HepG2 (cell line): ENCODE measurements around the gene LDLR. TPM values are rescaled to one million over a fixed set of nuclear protein-coding genes. Genes with fewer than 3 reads are reported as not detected.

Experiments
- ATF7-NPFF ChIP-seq: sonication (generic); formaldehyde crosslinking; IDR thresholded peaks from 2 replicates; pipeline ENCODE4 v1.8.1; 2023; ENCODE audit warnings: mild to moderate bottlenecking, low read depth, missing genetic modification reagents, moderate library complexity
- HDAC2 ChIP-seq: sonication (generic); formaldehyde crosslinking; IDR thresholded peaks from 2 replicates; pipeline ENCODE4 v1.4.0; 2020; ENCODE audit warnings: missing genetic modification reagents
- HNF1A ChIP-seq, 2 experiments: sonication (generic) in 1 of 2; formaldehyde crosslinking in 1 of 2; IDR thresholded peaks; 2 replicates each; pipeline versions ENCODE4 v1.4.0 to v1.6.1; 2016 to 2020; ENCODE audit warnings: borderline replicate concordance in 1 of 2, low read depth in 1 of 2, mild to moderate bottlenecking in 1 of 2, missing genetic modification reagents in 1 of 2
- JUN ChIP-seq: sonication (generic); formaldehyde crosslinking; IDR thresholded peaks from 2 replicates; pipeline ENCODE4 v1.4.0; 2020; ENCODE audit warnings: mild to moderate bottlenecking, missing genetic modification reagents
- MTERF4 ChIP-seq: sonication (generic); formaldehyde crosslinking; IDR thresholded peaks from 2 replicates; pipeline ENCODE4 v1.8.0; 2023; ENCODE audit warnings: mild to moderate bottlenecking, missing genetic modification reagents
- RAD51 ChIP-seq: fragments of 450-650 bp; IDR thresholded peaks from 2 replicates; pipeline ENCODE4 v1.6.1; 2016; ENCODE audit warnings: borderline replicate concordance
- SKIL ChIP-seq: sonication (generic); formaldehyde crosslinking; IDR thresholded peaks from 2 replicates; pipeline ENCODE4 v1.8.0; 2022; ENCODE audit warnings: missing genetic modification reagents, mild to moderate bottlenecking, moderate library complexity, borderline replicate concordance
- STAT6 ChIP-seq: sonication (generic); formaldehyde crosslinking; IDR thresholded peaks from 2 replicates; pipeline ENCODE4 v1.4.0; 2020; ENCODE audit warnings: missing genetic modification reagents, mild to moderate bottlenecking, borderline replicate concordance
- YY1 ChIP-seq: IDR thresholded peaks from 2 replicates; pipeline ENCODE4 v1.6.1; 2011; ENCODE audit warnings: low read length, low read depth, moderate library complexity, mild to moderate bottlenecking; ENCODE audit not compliant: insufficient read depth, insufficient replicate concordance
- ZBTB2 ChIP-seq: sonication (generic); formaldehyde crosslinking; IDR thresholded peaks from 2 replicates; pipeline ENCODE4 v1.8.0; 2022; ENCODE audit warnings: low read depth, missing genetic modification reagents
- ZNF639 ChIP-seq: conservative IDR thresholded peaks from 2 replicates; pipeline ENCODE4 v1.6.1; 2018; ENCODE audit warnings: missing genetic modification reagents
- ZSCAN20 ChIP-seq: sonication (generic); formaldehyde crosslinking; IDR thresholded peaks from 2 replicates; pipeline ENCODE4 v1.4.0; 2020; ENCODE audit warnings: missing genetic modification reagents, mild to moderate bottlenecking, borderline replicate concordance
- polyA plus RNA-seq, 8 experiments: library from polyadenylated mRNA; depleted of rRNA in 3 of 8; stranded (reverse) in 7 of 8; unstranded in 1 of 8; fragments of >200 nt; fragmentation: Illumina TruSeq in 4 of 8; extraction: Trizol in 4 of 8; gene quantifications; 2 replicates each; pipeline versions ENCODE4 v1.2.1 to v1.2.3, GENCODE V29; 2011 to 2016; ENCODE audit warnings: low read depth in 4 of 8, missing spikeins in 1 of 8, mixed read lengths in 1 of 8; ENCODE audit not compliant: insufficient read depth in 1 of 8
- total RNA-seq, 5 experiments: library from RNA; depleted of rRNA; stranded (reverse); fragments of >200 nt; fragmentation: Illumina TruSeq; extraction: Trizol; gene quantifications; 2 replicates each; pipeline ENCODE4 v1.2.3, GENCODE V29; 2016; ENCODE audit warnings: low read depth in 1 of 5

The LDLR gene
- total and polyA plus RNA-seq, 2 of the 13 experiments (the other 11 are each of a cell fraction or from before 2014, with no cell fraction given), result 51.6 to 92.5 TPM

- TF ChIP-seq HNF1A (IDR thresholded peaks at IDR 0.05; ENCODE audit: low read depth) (0 out of 2 replicates have a peak, but pooled peaks have one; percentile 16), HNF1A (CRISPR knock-in tag; IDR thresholded peaks at IDR 0.05; ENCODE audit: borderline replicate concordance) (0 out of 2 replicates have a peak, but pooled peaks have one; percentile 34), RAD51 (no peak), ZBTB2 (CRISPR knock-in tag) (0 out of 2 replicates have a peak, but pooled peaks have one; percentile 55), JUN (CRISPR knock-in tag) (peak; percentile 19; the same call in 1 of the 2 replicates), ZSCAN20 (CRISPR knock-in tag) (no peak), MTERF4 (peak; percentile 60; the same call in 1 of the 2 replicates), ATF7-NPFF (CRISPR knock-in tag) (peak; percentile 34; the same call in 1 of the 2 replicates), SKIL (peak; percentile 43; the same call in 1 of the 2 replicates), ZNF639 (CRISPR knock-in tag) (0 out of 2 replicates have a peak, but pooled peaks have one; percentile 27), HDAC2 (0 out of 2 replicates have a peak, but pooled peaks have one; percentile 57), STAT6 (CRISPR knock-in tag) (0 out of 2 replicates have a peak, but pooled peaks have one; percentile 19), YY1 (peak; percentile 25)
Observed at GRCh38 chr19:11089254-11090013, at the start of gene LDLR (continued).
